HG03565 (cell line): ENCODE results near the gene YIF1A.
"Not testable (repeated sequence)": the region's sequence is repeated elsewhere in the genome, so short reads cannot be mapped to it uniquely, and the experiment has no call there.

Source experiments
- ATAC-seq: cut with Tn5 transposase; IDR thresholded peaks from one replicate; pipeline ENCODE4 v1.9.1; 2021; ENCODE audit warnings: mild to moderate bottlenecking, moderate library complexity; ENCODE audit not compliant: unreplicated experiment

The YIF1A gene

GRCh38 chr11:66272596-66272995, 16.3 kb downstream of the YIF1A start:
- ATAC-seq, result no peak

- no peak for ATAC-seq
Measured at GRCh38 chr11:66271816-66272215, 17.1 kb downstream of the YIF1A start.

- no peak for ATAC-seq
Measured at GRCh38 chr11:66268952-66269905, 19.7 kb downstream of the YIF1A start.

GRCh38 chr11:66268244-66268951, 20.5 kb downstream of the YIF1A start, which contains the start of gene RAB1B:
TSS of gene RAB1B (plus strand) at chr11:66268639. CDS start at chr11:66268680, 41 bp downstream.
- peak; percentile 86 for ATAC-seq

GRCh38 chr11:66267379-66268243, 21.3 kb downstream of the YIF1A start:
- no peak for ATAC-seq

- ATAC-seq, result no peak
Measured at GRCh38 chr11:66267039-66267378, 21.9 kb downstream of the YIF1A start.

- no peak for ATAC-seq
Measured at GRCh38 chr11:66266378-66267038, 22.4 kb downstream of the YIF1A start.

- ATAC-seq, result no peak
Measured at GRCh38 chr11:66265531-66266377, 23.2 kb downstream of the YIF1A start.

GRCh38 chr11:66264914-66265313, 24.0 kb downstream of the YIF1A start:
- ATAC-seq, result no peak

GRCh38 chr11:66264383-66264782, 24.6 kb downstream of the YIF1A start:
- ATAC-seq, result no peak

GRCh38 chr11:66263785-66264184, 25.2 kb downstream of the YIF1A start:
- no peak for ATAC-seq

GRCh38 chr11:66263231-66263630, 25.7 kb downstream of the YIF1A start:
- ATAC-seq, result no peak

GRCh38 chr11:66262696-66263095, 26.2 kb downstream of the YIF1A start:
- no peak for ATAC-seq

GRCh38 chr11:66262191-66262590, 26.8 kb downstream of the YIF1A start:
- ATAC-seq, result no peak

- no peak for ATAC-seq
Measured at GRCh38 chr11:66261578-66261977, 27.4 kb downstream of the YIF1A start.

- ATAC-seq, result no peak
Measured at GRCh38 chr11:66259956-66260355, 29.0 kb downstream of the YIF1A start.

GRCh38 chr11:66259225-66259624, 29.7 kb downstream of the YIF1A start:
- ATAC-seq, result no peak

- no peak for ATAC-seq
Measured at GRCh38 chr11:66258473-66258893, 30.5 kb downstream of the YIF1A start.

- not testable (repeated sequence) for ATAC-seq
Measured at GRCh38 chr11:66253081-66253480, 35.9 kb downstream of the YIF1A start.

GRCh38 chr11:66251809-66252208, 37.1 kb downstream of the YIF1A start:
- ATAC-seq, result no peak
